GM13977 (cell line): ENCODE data around the gene NOXO1.
A peak's percentile ranks its signal among the peaks of the same experiment; 100 is the strongest.

Source experiments
- DNase-seq: peaks from one replicate; pipeline ENCODE4 v3.0.0; 2012; ENCODE audit warnings: low spot score
- CTCF ChIP-seq: IDR thresholded peaks from 2 replicates; pipeline ENCODE4 v1.5.1; 2012; ENCODE audit warnings: mild to moderate bottlenecking, control low read depth; ENCODE audit not compliant: insufficient read depth; ENCODE audit errors: extremely low read depth, missing control alignments
- in situ Hi-C: fragments of 300-500 bp; cut with MboI; formaldehyde crosslinking; loops from one replicate; pipeline ENCODE4 v1.12.0; 2022; ENCODE audit warnings: low sequenced_read_pairs, low pct_unique_long_range_greater_than_20kb, mixed read lengths, inconsistent platforms; ENCODE audit not compliant: unreplicated experiment

NOXO1 gene

GRCh38 chr16:2005646-2006045 is 24.4 kb upstream of the NOXO1 start:
- no peak for DNase-seq
- TF ChIP-seq CTCF = peak; percentile 43
- in situ Hi-C loops = no loop called here

- in situ Hi-C loops = no loop called here
- no peak for TF ChIP-seq CTCF
- DNase-seq = no peak
Observed at GRCh38 chr16:2004795-2005517, 23.7 kb upstream of the NOXO1 start.

GRCh38 chr16:2003827-2004641 is 22.8 kb upstream of the NOXO1 start:
- in situ Hi-C loops = no loop called here
- peak; percentile 98 for TF ChIP-seq CTCF
- peak; percentile 95 for DNase-seq

- no peak for TF ChIP-seq CTCF
- no peak for DNase-seq
- in situ Hi-C loops = no loop called here
Observed at GRCh38 chr16:2003231-2003826, 22.1 kb upstream of the NOXO1 start.

GRCh38 chr16:2002406-2003230 is 21.3 kb upstream of the NOXO1 start:
- no peak for DNase-seq
- TF ChIP-seq CTCF = no peak
- in situ Hi-C loops = no loop called here

GRCh38 chr16:2001456-2002355 is 20.4 kb upstream of the NOXO1 start:
- TF ChIP-seq CTCF = no peak

More at GRCh38 chr16:2001456-2002355, 20.4 kb upstream of the NOXO1 start:
- in situ Hi-C loops = no loop called here
- no peak for DNase-seq
